ENCODE results near the gene MAP4K4. TPM values are rescaled to one million over a fixed set of nuclear protein-coding genes. Genes with fewer than 3 reads are reported as not detected.

Gene MAP4K4
- total and polyA plus RNA-seq, 2 experiments from 2014 or later = 59.1 to 84.4 TPM

GRCh38 chr2:101756266-101756665 lies 58.8 kb downstream of the MAP4K4 start:
- Histone ChIP-seq H3K9me2 (replicated peaks; ENCODE audit: insufficient read depth) (no peaks in the 10 kb centered on the region), H4K20me1 (ENCODE audit: insufficient read depth, poor library complexity, severe bottlenecking) (peaks cover 42% of the 10 kb centered on the region), H3K27me3 (no peaks in the 10 kb centered on the region), H3K4me3 (no peak overlapping the region), H3K27ac (no peak overlapping the region), H2AFZ (no peak overlapping the region), H3K79me2 (peaks cover 96% of the 10 kb centered on the region), H3K4me1 (ENCODE audit: insufficient read depth) (peaks cover 34% of the 10 kb centered on the region), H3K9me3 (ENCODE audit: low read depth) (no peaks in the 10 kb centered on the region), H3K36me3 (replicated peaks; ENCODE audit: insufficient read depth, low read depth) (no peaks in the 10 kb centered on the region), H3K4me2 (no peak overlapping the region)
- no peak for TF ChIP-seq EZH2 (IDR thresholded peaks at IDR 0.05; ENCODE audit: borderline replicate concordance)
- TF ChIP-seq EZH2phosphoT487 (IDR thresholded peaks at IDR 0.05; ENCODE audit: low read depth, severe bottlenecking, unreplicated experiment) = no peak
- TF ChIP-seq CTCF (IDR thresholded peaks at IDR 0.05; ENCODE audit: poor library complexity) = no peak
- no peak for DNase-seq (ENCODE audit: low spot score)
- 96% methylated on average over 3 of the region's 3 CpGs for WGBS (ENCODE audit: low lambda C conversion rate, missing lambda C conversion rate)

DNA sequence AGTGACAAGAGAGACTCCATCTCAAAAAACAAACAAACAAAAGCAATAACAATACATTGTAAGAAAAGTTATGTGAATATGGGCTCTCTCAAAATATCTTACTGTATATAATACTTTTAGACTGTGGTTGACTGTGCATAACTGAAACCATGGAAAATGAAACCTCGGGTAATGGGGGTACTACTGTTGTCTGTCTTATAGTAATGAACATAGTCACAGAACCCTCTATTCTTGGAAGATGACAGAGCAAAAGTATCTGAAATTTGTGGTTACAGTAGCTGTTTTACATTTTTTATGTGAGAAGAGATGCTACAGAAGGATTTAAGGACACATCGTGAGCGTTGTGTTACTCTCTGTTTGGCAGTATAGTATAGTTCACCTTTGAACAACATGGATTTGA lies 60.5 kb downstream of the MAP4K4 start:
- Histone ChIP-seq H4K20me1 (ENCODE audit: insufficient read depth, poor library complexity, severe bottlenecking) (peaks cover 29% of the 10 kb centered on the region), H3K9me2 (replicated peaks; ENCODE audit: insufficient read depth) (no peaks in the 10 kb centered on the region), H3K36me3 (replicated peaks; ENCODE audit: insufficient read depth, low read depth) (no peaks in the 10 kb centered on the region), H3K27me3 (no peaks in the 10 kb centered on the region), H3K27ac (no peak overlapping the region), H2AFZ (no peak overlapping the region), H3K9me3 (ENCODE audit: low read depth) (no peaks in the 10 kb centered on the region), H3K79me2 (peaks cover 96% of the 10 kb centered on the region), H3K4me1 (ENCODE audit: insufficient read depth) (peaks cover 26% of the 10 kb centered on the region), H3K4me3 (no peak overlapping the region), H3K4me2 (no peak overlapping the region)
- TF ChIP-seq EZH2phosphoT487 (IDR thresholded peaks at IDR 0.05; ENCODE audit: low read depth, severe bottlenecking, unreplicated experiment) (no peak), EZH2 (IDR thresholded peaks at IDR 0.05; ENCODE audit: borderline replicate concordance) (no peak), CTCF (IDR thresholded peaks at IDR 0.05; ENCODE audit: poor library complexity) (no peak)
- no peak for DNase-seq (ENCODE audit: low spot score)
- 98% methylated on average over 3 of the region's 3 CpGs for WGBS (ENCODE audit: low lambda C conversion rate, missing lambda C conversion rate)

DNA sequence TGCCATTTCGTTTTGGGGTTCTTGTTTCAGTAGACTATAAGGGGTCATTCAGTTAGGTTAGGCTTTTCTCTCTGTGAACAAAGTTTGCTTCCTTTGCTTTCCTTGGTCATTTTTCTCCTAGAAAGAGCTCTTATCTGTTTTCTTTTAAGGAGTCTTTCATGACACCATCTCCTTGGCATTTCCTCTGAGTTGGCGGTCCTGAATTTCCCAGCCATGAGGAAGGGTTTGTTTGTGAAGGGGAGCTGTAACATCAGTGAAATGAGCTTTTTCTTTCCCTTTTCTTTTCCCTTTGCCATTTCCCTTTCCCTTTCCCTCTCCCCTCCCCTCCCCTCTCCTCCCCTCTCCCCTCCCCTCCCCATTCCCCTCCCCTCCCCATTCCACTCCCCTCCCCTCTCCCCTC lies 61.7 kb downstream of the MAP4K4 start:
- Histone ChIP-seq H4K20me1 (ENCODE audit: insufficient read depth, poor library complexity, severe bottlenecking) (peaks cover 25% of the 10 kb centered on the region), H3K4me2 (no peak overlapping the region), H3K27me3 (no peaks in the 10 kb centered on the region), H3K9me3 (ENCODE audit: low read depth) (no peaks in the 10 kb centered on the region), H3K79me2 (peaks cover 96% of the 10 kb centered on the region), H3K36me3 (replicated peaks; ENCODE audit: insufficient read depth, low read depth) (no peaks in the 10 kb centered on the region), H3K27ac (peak overlapping the region; percentile 29), H3K9me2 (replicated peaks; ENCODE audit: insufficient read depth) (no peaks in the 10 kb centered on the region), H3K4me3 (no peak overlapping the region), H2AFZ (no peak overlapping the region), H3K4me1 (ENCODE audit: insufficient read depth) (peaks cover 30% of the 10 kb centered on the region)
- WGBS (ENCODE audit: low lambda C conversion rate, missing lambda C conversion rate) = 44% methylated on average over 2 of the region's 2 CpGs
- TF ChIP-seq EZH2phosphoT487 (IDR thresholded peaks at IDR 0.05; ENCODE audit: low read depth, severe bottlenecking, unreplicated experiment) (no peak), EZH2 (IDR thresholded peaks at IDR 0.05; ENCODE audit: borderline replicate concordance) (no peak), CTCF (IDR thresholded peaks at IDR 0.05; ENCODE audit: poor library complexity) (no peak)
- peak; percentile 61 for DNase-seq (ENCODE audit: low spot score)
